ENCODE data around the gene BRSK2. TPM values are rescaled to one million over a fixed set of nuclear protein-coding genes. Genes with fewer than 3 reads are reported as not detected.
"Not testable (repeated sequence)": the region's sequence is repeated elsewhere in the genome, so short reads cannot be mapped to it uniquely, and the experiment has no call there.

The BRSK2 gene
- 2.2 TPM for total RNA-seq (ENCODE audit: insufficient read depth, low replicate concordance)

DNA sequence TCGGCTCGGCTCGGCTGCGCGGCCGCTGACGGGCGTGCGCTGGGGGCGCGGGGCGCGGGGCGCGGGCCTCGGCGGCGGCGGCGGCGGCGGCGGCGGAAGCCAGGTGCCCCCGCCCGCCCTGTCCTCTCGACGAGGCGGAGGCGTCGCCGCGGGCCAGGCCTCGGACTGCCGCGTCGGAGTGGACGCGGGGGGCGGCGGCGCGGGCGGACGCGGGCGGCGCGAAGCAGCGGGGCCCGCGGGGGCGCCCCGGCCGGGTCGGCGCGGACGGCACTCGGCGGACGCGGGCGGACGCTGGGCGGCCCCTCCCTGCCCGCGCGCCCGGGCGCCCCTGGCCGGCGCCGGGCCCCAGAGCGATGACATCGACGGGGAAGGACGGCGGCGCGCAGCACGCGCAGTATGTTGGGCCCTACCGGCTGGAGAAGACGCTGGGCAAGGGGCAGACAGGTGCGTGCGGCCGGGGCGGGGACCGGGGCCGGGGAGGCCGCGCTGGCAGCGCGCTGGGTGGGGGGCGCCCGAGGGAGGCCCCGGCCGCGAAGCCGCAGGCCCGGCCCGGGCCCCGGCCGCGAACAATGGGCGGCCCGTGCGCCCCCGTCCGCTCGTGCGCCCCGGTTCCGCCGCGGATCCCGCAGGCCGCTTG, at the start of gene BRSK2:
Gene BRSK2 (plus strand): TSS at position 3 of the 637 bp plus-strand sequence. CDS start 351 bp downstream, at position 354.
- no peak for DNase-seq (ENCODE audit: low spot score)

DNA sequence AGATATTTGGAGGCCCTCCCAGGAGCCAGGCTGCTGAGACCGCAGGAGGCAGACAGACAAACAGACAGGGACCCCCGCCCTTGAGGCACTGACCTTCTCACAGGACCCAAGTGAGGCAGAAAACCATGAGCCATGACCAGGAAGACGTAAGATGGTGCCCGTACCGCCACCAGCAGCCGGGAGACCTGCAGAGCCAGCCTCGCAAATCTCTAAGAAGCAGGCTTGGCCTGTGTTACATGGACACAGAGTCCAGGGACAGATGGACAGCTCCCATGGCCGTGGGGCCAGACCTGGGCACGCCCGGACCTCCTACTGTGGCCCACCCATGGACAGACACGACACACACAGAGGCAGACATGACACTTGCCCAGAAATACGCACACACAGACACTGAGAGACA, 49.6 kb upstream of the BRSK2 start:
- no peak for DNase-seq (ENCODE audit: low spot score)

DNA sequence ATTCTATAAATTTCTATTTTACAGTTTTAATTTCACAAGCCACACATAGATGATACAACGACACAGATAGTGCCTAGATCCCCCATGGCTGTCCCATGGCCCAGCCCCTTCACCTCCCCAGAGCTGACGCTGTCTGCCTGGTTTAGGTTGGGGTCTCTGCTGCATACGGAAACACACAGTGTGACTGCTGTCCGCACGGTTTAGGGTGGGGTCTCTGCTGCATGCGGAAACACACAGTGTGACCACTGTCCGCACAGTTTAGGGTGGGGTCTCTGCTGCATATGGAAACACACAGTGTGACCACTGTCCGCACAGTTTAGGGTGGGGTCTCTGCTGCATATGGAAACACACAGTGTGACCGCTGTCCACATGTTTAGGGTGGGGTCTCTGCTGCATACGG, 48.5 kb upstream of the BRSK2 start:
- not testable (repeated sequence) for DNase-seq (ENCODE audit: low spot score)

DNA sequence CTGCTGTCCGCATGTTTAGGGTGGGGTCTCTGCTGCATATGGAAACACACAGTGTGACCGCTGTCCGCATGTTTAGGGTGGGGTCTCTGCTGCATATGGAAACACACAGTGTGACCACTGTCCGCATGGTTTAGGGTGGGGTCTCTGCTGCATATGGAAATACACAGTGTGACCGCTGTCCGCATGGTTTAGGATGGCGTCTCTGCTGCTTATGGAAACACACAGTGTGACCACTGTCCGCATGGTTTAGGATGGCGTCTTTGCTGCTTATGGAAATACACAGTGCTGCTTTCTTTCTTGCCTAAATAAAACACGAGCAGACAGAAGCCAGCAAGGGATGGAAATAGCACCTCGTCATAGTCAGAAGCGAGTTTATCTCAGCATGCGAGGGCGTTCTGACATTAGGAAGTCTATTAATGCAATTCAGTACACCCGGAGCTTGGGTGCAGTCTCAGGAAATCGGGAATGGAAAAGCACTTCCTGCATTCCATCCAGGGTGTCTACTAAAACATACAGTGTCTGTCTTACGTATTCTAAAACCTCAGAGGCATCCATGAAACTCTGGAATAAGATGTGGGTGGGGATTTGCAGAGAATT, 47.7 kb upstream of the BRSK2 start:
- peak; percentile 30 for DNase-seq (ENCODE audit: low spot score)

DNA sequence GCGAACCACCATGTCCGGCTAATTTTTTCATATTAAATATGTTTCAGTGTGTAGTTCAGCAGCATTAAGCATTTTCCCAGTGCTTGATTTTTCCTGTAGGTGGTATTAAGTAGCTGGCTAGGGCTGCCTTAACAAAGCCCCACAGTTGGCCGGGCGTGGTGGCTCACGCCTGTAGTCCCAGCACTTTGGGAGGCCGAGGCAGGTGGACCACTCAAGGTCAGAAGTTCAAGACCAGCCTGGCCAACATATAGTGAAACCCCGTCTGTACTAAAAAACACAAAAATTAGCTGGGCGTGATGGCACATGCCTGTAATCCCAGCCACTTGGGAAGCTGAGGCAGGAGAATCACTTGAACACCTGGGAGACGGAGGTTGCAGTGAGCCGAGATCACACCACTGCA, 46.8 kb upstream of the BRSK2 start:
- no peak for DNase-seq (ENCODE audit: low spot score)

DNA sequence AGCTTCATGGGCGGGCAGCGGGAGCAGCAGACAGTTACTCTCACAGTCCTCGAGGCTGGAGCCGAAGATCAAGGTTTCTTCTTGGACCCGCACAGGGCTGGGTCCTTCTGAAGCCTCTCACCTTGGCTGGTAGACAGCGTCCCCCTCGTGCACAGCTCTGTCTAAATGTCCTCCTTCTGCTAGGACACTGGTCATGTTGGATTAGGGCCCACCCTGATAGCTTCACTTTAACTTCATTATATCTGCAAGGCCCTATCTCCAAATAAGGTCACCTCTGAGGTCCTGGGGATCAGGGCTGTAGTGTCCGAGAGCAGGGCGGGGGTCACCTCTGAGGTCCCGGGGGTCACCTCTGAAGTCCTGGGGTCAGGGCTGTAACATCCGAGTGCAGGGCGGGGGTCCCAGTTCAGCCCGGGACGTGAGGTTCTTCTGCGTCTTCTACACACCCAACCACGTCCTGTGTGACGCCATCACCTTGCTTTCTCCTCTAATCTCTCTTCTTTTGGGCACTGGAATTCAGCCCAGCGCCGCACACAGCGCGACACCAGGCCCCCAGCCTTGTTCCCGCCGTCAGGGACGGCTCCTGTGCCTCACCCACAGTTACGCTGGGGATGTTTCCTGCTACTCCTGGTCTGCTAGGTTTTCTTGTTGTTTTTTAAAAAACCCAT, 46.2 kb upstream of the BRSK2 start:
- DNase-seq (ENCODE audit: low spot score): no peak

DNA sequence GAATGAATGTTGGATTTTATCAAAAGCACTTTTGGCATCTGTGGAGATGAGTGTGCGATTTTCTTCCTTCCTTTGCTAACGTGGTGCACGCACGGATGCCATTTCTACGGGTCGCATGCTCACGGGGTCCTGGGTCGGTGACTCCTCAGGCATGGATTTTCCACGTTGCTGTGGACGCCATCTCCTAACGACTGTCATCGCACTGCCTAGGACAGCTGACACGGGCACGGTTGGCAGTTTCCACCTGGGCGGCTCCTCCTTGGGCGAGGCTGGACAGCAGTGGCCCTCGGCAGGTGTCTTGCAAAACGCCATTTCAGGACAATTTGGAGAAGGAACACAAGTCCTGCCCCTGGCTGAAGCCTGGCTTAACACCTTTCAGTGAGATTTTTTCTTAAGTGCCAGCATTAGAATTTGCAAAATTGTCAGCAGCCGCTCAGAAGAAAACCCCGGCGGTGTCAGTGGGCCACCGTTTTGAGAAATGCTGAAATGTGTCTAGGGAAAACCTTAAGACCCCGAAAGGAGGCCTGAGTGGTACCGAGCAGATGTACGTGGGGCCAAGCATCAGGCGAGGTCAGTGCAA, 45.6 kb upstream of the BRSK2 start:
- DNase-seq (ENCODE audit: low spot score): no peak

DNA sequence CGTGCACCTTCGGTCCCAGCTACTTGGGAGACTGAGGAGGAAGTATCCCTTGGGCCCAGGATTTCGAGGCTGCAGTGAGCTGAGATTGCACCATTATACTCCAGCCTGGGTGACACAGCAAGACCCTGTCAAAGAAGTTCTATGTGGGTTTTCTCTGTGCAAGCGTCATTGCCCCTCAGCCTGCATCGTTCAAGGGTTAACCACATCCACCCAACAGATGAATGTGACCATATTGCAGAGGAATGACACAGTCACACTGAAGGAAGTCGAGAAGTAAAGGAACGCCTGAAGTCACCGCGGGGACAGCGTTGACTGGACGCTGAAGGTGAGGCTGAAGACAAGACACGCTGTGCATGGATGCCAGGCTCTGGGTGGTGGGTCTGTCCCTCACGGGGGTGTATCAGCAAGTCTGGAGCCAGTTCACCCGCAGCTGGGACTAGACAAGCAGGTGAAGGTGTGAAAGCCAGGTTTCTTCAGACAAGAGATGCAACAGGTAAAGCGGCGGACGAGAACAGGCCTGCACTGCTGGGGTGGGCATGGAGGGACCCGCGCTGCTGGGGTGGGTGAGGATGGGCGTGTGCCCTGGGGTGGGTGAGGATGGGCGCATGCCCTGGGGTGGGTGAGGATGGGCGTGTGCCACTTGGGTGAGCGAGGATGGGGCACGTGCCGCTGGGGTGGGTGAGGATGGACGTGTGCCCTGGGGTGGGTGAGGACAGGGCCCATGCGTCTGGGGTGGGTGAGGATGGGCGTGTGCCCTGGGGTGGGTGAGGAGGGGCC, 43.8 kb upstream of the BRSK2 start:
- DNase-seq (ENCODE audit: low spot score): no peak

DNA sequence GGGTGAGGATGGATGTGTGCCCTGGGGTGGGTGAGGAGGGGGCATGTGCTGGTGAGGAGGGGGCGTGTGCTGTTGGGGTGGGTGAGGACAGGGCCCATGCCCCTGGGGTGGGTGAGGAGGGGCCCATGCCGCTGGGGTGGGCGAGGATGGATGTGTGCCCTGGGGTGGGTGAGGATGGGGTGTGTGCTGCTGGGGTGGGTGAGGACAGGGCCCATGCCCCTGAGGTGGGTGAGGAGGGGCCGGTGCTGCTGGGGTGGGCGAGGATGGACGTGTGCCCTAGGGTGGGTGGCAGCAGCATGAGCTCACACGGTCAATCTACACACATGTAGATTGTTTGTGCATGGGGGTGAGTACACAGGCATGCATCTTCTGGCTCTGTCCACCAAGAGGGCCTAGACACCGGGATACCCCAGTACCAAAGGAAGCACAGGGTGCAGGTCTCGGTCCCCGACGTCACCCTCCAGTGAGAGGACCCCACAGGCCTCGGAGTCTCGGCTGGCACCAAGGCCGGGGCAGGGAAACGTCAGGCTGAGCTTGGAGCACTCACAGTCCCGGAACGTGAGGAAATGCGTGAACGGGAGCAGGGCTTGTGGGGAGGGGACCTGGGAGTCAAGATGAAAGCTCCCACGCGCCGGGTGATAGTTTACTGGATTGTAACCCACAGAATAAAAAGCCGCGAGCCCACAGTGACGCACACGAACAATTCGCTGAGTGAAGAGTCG, 42.9 kb upstream of the BRSK2 start:
- DNase-seq (ENCODE audit: low spot score): no peak

DNA sequence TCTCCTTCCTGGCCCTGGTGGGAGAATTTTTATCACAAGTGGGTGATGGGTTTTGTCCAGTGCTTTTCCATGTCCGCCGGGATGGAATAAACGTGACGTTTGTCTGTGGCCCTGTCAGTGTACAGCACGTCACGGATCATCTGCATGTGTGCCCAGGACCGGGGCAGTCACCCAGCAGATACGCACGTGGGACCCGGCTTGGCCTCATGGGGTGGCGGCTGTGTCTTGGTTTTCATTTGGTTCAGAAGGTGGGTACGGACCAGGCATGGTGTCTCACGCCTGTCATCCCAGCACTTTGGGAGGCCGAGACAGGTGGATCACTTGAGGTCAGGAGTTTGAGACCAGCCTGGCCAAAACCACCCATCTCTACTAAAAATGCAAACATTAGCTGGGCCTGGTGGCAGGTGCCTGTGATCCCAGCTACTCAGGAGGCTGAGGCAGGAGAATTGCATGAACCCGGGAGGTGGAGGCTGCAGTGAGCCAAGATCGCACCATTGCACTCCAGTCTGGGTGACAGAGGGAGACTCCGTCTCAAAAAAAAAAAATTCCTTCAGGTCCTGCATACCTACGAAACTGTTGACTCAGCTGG, 42.2 kb upstream of the BRSK2 start:
- DNase-seq (ENCODE audit: low spot score): not testable (repeated sequence)

DNA sequence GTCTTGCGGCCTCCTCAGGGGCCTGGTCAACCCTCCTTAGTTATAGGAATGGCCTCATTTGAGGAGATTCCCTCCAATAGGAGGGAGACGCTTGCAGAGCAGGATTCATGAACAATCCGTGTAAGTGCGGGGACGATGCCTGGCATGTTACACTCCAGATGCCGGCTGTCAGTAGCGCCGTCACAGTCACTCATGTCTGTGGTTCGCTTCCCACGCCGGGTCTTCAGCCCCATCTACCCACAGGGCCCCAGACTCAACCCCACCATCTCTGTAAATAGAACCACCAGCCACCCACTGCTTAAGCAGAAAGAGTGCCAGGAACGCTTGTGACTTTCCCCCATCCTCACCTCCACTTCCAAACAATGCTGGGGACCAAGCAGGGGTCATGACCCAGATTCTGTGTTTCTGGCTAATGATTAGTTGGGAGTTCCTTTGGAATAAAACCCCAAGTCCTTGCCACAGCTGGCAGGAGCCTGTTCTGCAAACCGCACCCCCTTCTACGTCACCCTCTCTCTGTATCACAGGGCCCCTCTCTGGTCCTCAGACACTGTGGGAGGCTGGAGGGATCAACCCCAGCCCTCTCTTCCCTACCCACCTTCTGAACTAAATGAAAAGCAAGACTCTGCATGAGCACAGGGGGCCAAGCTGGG, 41.5 kb upstream of the BRSK2 start:
- DNase-seq (ENCODE audit: low spot score): no peak

DNA sequence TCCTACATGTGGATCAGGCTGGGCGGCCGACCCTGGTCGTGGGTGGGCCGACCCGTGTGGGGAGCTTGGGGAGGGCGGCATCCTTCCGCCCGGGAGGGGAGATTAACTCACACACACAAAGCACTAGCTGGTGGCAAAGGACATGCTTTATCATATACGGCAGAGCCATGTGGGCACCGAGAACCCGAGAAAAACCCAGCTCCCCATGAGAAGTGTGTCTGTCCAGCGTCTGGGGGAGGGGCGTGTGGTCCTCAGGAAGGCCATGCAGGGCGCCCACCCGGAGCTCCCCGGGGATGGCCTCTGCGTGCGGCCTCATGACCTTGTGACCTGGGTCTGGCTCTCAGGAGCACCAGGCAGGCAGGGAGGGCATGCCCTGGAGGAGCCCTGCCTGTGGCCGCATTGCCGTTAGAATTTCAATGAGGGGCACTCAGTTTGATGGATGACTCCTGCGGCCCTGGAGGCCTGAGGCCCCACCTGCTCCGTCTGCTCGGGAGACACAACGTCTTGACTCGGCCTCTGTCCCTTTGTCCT, 40.9 kb upstream of the BRSK2 start:
- DNase-seq (ENCODE audit: low spot score): no peak

DNA sequence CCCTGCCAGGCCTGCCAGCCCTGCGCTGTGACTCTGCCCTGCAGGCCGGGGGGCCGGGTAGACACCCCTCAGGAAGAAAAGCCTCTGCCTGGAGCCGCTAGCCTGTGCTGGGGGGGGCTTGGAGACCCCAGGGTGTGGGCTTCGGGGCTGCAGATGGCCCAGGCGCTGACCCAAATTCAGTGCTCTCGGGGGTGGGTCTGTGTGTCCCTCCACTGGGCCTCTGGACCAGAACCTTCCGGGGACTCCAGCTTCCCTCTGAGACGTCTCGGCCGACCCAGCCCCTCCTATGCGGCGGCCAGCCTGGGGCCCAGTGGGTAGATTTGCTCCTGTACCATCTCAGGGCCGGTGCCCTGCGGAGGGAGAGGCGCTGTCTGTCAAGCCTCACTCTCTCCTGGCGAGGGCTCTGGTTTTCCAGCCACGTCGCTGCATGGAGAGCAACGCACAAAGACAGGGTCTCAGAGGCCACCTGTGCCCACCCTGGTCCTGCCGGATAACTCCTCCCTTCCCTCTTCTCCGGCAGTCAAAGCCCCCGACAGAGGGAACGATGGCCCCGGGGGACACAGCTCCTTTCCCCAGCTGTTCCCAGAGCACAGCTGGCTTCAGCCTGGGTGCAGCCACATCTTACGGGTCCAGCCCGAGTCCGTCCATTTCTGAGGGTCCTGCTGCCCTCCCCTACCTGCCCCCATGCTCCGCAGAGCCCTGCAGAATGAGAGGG, 40.2 kb upstream of the BRSK2 start:
- DNase-seq (ENCODE audit: low spot score): no peak

DNA sequence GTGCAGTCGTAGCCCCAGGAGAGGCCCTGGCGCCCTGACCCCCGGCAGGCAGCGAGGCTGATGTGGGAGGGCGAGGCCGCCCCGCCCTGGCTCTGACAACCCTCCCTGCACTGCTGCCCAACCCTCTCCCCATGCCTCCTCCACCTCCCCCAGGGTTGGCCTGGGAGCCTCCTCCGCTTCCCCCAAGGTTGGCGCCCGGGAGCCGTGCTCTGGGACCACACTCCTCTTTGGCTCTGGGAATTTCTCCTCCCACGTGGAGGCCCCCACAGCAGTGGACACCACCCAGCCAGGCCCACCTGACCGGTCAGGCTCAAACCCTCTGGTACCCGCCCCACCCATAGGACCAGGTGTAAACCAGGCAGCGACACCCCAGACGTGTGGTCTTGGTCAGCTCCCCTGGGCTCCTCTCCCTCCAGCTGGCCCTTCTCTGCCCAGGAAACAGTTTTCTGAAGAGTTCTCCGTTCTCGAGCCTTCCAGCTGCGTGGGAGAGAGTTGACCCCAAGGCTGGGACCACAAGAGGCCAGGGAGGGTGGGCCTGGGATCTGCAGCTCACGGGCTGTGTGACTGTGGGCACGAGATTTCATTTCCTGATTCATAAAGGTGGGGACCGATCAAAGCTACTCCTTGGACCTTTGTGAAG, 39.5 kb upstream of the BRSK2 start:
- no peak for DNase-seq (ENCODE audit: low spot score)

DNA sequence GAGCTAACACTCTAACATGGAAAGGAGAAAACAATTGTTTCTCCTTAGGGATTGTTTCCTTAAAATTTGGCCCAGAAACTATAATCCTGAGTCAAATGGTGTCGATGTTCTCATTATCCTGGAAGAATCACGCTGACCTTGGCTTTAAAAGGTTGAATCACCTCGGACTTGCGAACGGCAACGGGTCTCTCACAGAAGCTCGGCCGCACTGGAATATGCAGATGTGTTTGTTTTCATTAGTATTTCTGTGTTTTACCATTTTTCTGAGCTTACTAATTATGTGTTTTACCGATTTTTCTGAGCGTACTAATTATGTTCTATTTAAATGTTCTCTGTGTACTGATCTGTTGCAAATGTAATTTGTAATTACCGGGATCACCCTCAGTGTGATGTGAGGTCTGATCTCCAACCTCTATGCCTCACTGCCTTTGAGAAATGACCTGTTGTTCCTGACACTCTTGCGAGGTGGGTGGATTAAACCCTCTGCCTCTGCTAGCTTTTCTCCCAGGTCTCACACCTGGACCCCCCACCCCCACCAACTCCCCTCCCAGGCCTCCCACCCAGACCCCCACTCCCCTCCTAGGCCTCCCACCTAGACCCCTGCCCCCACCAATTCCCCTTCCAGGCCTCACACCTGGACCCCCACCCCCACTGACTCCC, 38.3 kb upstream of the BRSK2 start:
- DNase-seq (ENCODE audit: low spot score): no peak

DNA sequence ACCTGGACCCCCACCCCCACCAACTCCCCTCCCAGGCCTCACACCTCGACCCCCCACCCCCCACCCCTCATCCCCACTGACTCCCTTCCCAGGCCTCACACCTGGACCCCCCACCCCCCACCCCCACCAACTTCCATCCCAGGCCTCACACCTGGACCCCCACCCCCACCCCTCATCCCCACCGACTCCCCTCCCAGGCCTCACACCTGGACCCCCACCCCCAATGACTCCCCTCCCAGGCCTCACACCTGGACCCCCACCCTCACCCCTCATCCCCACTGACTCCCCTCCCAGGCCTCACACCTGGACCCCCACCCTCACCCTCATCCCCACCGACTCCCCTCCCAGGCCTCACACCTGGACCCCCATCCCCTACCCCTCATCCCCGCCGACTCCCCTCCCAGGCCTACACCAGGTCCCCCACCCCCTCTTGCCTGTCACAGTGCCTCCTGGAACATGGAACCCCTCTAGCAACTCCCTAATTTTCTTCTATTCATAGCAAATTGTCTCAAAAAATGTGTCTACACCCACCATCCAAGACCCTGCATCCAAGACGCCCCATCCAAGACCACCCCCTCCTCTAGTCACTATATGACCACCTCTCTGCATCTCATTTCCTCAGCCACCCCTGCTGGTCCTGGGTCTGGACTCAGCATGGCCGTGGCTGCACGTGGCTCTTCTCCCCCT, 36.9 kb upstream of the BRSK2 start:
- DNase-seq (ENCODE audit: low spot score): no peak

DNA sequence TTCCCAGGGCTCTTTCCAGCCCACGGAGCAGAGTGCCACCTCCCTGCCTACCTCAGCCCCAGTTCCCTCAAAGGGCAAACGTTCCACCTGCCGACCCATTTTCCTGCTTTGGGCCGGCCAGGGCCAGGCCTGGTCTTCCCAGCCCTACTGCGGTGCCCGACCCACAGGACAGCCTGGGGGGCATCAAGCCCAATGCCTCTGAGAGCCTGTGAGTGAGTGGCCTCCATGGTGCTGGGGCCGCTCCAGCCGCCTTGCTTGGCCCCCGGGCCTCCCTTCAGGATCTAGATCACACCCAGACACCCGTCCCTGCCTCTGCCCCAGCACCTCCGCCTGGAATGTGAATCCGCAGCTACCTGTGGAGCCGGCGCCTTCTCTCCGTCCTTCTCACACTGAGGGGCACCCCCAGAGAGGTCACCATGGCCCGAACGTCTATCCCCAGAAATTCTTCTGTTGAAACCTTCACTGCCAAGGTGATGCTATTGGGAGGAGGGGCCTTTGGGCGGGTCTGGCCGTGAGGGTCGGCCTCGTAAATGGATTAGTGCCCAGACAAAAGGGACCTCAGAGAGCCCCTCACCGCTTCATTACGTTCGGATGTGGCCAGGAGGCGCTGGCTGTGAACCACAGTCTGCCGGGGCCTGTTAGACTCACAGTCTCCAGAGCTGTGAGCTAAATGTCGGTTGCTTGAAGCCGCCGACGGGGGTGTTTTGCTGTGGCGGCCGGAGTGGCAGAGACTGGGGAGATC, 36.2 kb upstream of the BRSK2 start:
- DNase-seq (ENCODE audit: low spot score): no peak

Data from umbilical cord (tissue), 2 donors.